Pancreas (tissue), 10 donors: ENCODE measurements around the gene SHISAL1. TPM values are rescaled to one million over a fixed set of nuclear protein-coding genes. Genes with fewer than 3 reads are reported as not detected.
"Not testable (repeated sequence)": the region's sequence is repeated elsewhere in the genome, so short reads cannot be mapped to it uniquely, and the experiment has no call there.

Experiments
- ATAC-seq, 4 donors: fragments of 200-7000 bp; cut with Tn5 transposase; one replicate each; pipeline versions ENCODE4 v1.8.0 to v1.9.1; 2020; ENCODE audit warnings: mild to moderate bottlenecking in 4 of 4, moderate library complexity in 4 of 4
- DNase-seq, 6 donors: peaks; one replicate each; pipeline ENCODE4 v3.0.0-alpha.2; 2020
- FAIRE-seq: peaks from 2 replicates; lab custom pipeline; 2012; peaks lifted over from hg19 to GRCh38; lab: Jason Lieb, UNC
- H3K27ac ChIP-seq, 4 donors: fragments of 200-600 bp; sonication (generic); 1 replicate in 3 of 4; 2 replicates in 1 of 4; pipeline versions ENCODE4 v1.5.0 to v1.8.0; 2020
- H3K27me3 ChIP-seq, 4 donors: fragments of 200-600 bp; one replicate each; pipeline ENCODE4 v1.8.0; 2021
- H3K36me3 ChIP-seq, 3 donors: fragments of 200-600 bp; sonication (generic) in 1 of 3; one replicate each; pipeline versions ENCODE4 v1.5.0 to v1.8.0; 2020 to 2021
- H3K4me1 ChIP-seq, 3 donors: fragments of 200-600 bp; one replicate each; pipeline ENCODE4 v1.8.0; 2021
- H3K4me3 ChIP-seq, 4 donors: fragments of 200-600 bp; sonication (generic) in 2 of 4; one replicate each; pipeline versions ENCODE4 v1.5.0 to v1.8.0; 2020 to 2021
- H3K9me3 ChIP-seq, 4 donors: fragments of 200-600 bp; one replicate each; pipeline ENCODE4 v1.8.0; 2021
- WGBS, 2 donors: extraction: QIAGEN DNeasy Blood & Tissue Kit; methylation state at CpG; one replicate each; pipeline ENCODE4 v1.1.7; 2013; 5-methylcytosine and 5-hydroxymethylcytosine counted together
- intact Hi-C, 3 donors: fragments of 100-400 bp; cut with DNase I; formaldehyde crosslinking; loops; one replicate each; pipeline versions ENCODE4 v1.11.1 to v1.14.2; 2022
- polyA plus RNA-seq, 2 donors: library from polyadenylated mRNA; stranded (reverse); fragments of 200-250 nt; gene quantifications; one replicate each; pipeline ENCODE4 v1.2.3, GENCODE V29; 2013
- total RNA-seq, 6 donors: library from RNA; stranded (reverse); fragmentation: NEBNext Ultra II Directional in 4 of 6; extraction: Animal tissue kit (Norgen Biotek cat#: 25700) in 4 of 6; gene quantifications; one replicate each; pipeline versions ENCODE4 v1.2.1 to v1.2.4, GENCODE V29; 2021 to 2023
- TF ChIP-seq, protein P1 (sequence below), 4 donors: fragments of 200-600 bp; sonication (generic) in 3 of 4; IDR thresholded peaks; one replicate each; pipeline versions ENCODE4 v1.5.0 to v1.8.0; 2021; ENCODE audit warnings: antibody characterized with exemption in 4 of 4
- donor health status: healthy with polysubstance abuse.
- donor health status: DM: no; HTN: no; CAD: no; lungs with moderate emphysema.
- donor health status: DM: no; HTN: no; CAD: no.
- donor health status: control.
- donor health status: control.
- donor health status: Bipolar disorder and iron deficiency.
- donor health status: DM: yes; HTN: yes; CAD: no.
- donor health status: DM: no; HTN: no; CAD: no.
- donor health status: DM: no; HTN: no; CAD: no.
- donor health status: DM: yes; HTN: yes; CAD: no.

SHISAL1 gene
- total and polyA plus RNA-seq, 8 donors = 0.35 to 1.3 (median 0.54) TPM

DNA sequence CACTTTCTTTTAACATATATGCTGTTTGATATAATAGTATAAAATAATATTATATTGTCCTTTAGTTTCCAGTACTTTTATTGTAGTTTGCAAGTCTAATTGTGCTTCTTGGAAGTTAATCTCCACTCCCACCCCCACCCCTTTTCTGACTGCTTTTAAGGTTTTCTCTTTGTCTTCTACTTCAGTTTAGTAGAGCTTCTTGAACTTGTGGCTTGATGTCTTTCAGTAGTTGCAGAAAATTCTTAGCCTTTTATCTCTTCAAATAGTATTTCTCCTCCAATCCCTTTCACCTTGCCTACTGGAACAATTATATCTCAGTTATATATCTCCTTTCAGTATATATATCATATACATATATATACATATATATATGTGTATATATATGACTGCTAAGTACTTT, 75.5 kb downstream of the SHISAL1 start:
- intact Hi-C loops = no loop called here
- Histone ChIP-seq H3K4me1 (no peaks in the 10 kb centered on the region), H3K27ac (no peak overlapping the region), H3K4me3 (no peak overlapping the region), H3K27me3 (no peaks in the 10 kb centered on the region), H3K9me3 (no peaks in the 10 kb centered on the region), H3K36me3 (no peaks in the 10 kb centered on the region)
- no peak for DNase-seq
- no peak for FAIRE-seq
- no peak for ATAC-seq
- TF ChIP-seq, protein P1, sequence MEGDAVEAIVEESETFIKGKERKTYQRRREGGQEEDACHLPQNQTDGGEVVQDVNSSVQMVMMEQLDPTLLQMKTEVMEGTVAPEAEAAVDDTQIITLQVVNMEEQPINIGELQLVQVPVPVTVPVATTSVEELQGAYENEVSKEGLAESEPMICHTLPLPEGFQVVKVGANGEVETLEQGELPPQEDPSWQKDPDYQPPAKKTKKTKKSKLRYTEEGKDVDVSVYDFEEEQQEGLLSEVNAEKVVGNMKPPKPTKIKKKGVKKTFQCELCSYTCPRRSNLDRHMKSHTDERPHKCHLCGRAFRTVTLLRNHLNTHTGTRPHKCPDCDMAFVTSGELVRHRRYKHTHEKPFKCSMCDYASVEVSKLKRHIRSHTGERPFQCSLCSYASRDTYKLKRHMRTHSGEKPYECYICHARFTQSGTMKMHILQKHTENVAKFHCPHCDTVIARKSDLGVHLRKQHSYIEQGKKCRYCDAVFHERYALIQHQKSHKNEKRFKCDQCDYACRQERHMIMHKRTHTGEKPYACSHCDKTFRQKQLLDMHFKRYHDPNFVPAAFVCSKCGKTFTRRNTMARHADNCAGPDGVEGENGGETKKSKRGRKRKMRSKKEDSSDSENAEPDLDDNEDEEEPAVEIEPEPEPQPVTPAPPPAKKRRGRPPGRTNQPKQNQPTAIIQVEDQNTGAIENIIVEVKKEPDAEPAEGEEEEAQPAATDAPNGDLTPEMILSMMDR (IDR thresholded peaks at IDR 0.05) = no peak

DNA sequence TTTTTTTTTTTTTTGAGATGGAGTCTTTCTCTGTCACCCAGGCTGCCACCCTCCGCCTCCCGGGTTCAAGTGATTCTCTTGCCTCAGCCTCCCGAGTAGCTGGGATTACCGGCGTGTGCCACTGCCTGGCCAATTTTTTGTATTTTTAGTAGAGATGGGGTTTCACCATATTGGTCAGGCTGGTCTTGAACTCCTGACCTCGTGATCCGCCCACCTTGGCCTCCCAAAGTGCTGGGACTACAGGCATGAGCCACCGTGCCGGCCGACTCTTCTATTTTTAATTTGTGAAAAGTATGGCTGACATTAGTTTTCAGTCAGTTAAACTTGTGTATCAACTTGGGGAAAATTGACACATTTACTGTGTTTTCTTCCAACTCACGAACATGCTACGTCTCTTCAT, 78.4 kb downstream of the SHISAL1 start:
- 87 to 95% methylated on average over 12 of the region's 12 CpGs for WGBS, 2 donors
- H3K4me3 ChIP-seq, ATAC-seq, FAIRE-seq, H3K36me3 ChIP-seq, H3K4me1 ChIP-seq, DNase-seq, H3K27ac ChIP-seq, intact Hi-C loops, H3K27me3 ChIP-seq, H3K9me3 ChIP-seq: not testable (repeated sequence)

DNA sequence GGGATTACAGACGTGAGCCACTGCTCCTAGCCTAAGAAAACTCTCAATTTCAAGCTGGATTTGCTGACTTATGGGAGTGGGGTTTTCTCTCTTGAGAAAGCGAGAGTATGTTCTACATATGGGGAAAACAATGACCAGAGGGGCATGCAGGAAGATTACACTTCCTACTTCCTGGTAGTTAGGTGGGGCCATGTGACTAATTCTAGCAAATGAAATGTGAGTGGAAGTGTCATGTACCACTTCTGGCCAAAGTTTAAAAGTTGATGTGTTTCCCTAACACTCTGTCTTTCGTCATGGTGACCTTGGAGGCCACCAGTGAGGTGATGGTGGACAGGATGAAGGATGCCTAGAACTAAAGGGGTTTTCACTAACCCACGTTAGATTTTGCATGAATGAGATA, 81.5 kb downstream of the SHISAL1 start:
- intact Hi-C loops = no loop called here
- Histone ChIP-seq H3K4me3 (no peak overlapping the region), H3K27me3 (no peaks in the 10 kb centered on the region), H3K36me3 (no peaks in the 10 kb centered on the region), H3K27ac (no peak overlapping the region), H3K4me1 (no peaks in the 10 kb centered on the region), H3K9me3 (no peaks in the 10 kb centered on the region)
- no peak for ATAC-seq
- 56 to 59% methylated on average over 4 of the region's 4 CpGs for WGBS, 2 donors
- FAIRE-seq = no peak
- TF ChIP-seq, protein P1 (IDR thresholded peaks at IDR 0.05) = no peak
- no peak for DNase-seq

DNA sequence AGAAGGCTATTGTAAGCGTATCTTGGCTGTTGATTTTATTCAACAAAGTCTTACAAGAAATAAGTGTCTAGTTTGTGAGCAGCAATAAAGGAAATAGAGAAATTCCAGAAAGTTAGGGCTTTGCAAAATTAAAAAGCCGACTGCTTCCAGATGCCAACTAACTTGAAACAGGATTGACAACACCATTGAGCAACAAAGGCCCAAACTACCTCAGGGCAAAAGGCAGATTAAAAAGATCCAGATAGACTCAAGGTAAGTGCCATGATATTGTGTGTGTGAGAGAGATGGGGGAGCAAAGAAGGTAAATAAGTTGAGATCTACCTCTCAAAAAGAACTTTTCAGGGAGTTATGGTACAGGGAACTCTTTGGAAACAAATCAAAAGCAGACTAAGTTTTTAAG, 82.9 kb downstream of the SHISAL1 start:
- FAIRE-seq (no peak), ATAC-seq (no peak), DNase-seq (no peak)
- WGBS, 2 donors = 63 to 84% methylated on average over 2 of the region's 2 CpGs
- no peaks in the 10 kb centered on the region for H3K36me3 ChIP-seq
- intact Hi-C loops = no loop called here
- no peaks in the 10 kb centered on the region for H3K9me3 ChIP-seq
- H3K4me1 ChIP-seq = no peaks in the 10 kb centered on the region
- TF ChIP-seq, protein P1 (IDR thresholded peaks at IDR 0.05) = no peak
- no peak overlapping the region for H3K27ac ChIP-seq
- H3K4me3 ChIP-seq = no peak overlapping the region
- H3K27me3 ChIP-seq = no peaks in the 10 kb centered on the region

DNA sequence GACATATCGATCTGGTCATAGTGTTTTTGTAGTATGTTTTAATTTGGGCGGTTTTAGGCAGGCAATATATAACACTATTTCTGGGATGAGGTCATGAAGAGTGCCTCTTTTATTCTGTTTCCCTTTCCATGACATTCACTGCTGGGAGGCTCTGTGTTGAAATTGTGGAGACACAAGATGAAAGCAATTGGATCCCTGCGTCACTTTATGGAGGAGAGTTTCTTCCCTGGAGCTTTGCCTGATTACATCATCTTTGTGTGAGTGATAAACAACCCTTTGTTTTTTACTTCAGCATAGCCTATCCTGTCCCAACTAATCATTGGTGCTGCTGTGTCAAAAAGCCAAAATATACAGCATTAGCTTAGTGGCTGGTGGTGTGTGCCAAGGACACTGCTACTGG, 83.4 kb downstream of the SHISAL1 start:
- no peaks in the 10 kb centered on the region for H3K4me1 ChIP-seq
- ATAC-seq = no peak
- DNase-seq = no peak
- H3K27me3 ChIP-seq = no peaks in the 10 kb centered on the region
- 75 to 87% methylated on average over 3 of the region's 3 CpGs for WGBS, 2 donors
- H3K36me3 ChIP-seq = no peaks in the 10 kb centered on the region
- H3K27ac ChIP-seq = no peak overlapping the region
- no peaks in the 10 kb centered on the region for H3K9me3 ChIP-seq
- H3K4me3 ChIP-seq = no peak overlapping the region
- TF ChIP-seq, protein P1 (IDR thresholded peaks at IDR 0.05) = no peak
- no peak for FAIRE-seq
- intact Hi-C loops = no loop called here

DNA sequence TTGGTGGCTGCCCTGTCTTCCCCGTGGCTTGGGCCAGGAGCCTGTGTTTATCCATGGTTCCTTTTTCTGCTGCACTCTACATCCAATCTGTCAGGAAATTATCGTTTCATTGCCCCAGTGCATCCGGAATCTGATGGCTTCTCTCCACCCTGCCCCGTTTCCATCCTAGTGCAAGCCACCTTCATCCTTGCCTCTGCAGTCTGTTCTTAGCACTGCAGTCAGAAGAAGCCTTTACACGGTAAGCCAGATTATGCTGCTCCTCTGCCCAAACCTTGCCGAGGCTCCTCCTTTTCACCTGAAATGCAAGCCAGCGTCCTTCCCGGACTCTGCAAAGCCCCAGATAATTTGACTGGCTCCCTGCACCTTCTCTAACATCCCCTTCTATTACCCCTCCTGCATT, 86.9 kb downstream of the SHISAL1 start:
- 53 to 65% methylated on average over 8 of the region's 8 CpGs for WGBS, 2 donors
- H3K9me3 ChIP-seq = no peaks in the 10 kb centered on the region
- DNase-seq = no peak
- TF ChIP-seq, protein P1 (IDR thresholded peaks at IDR 0.05) = no peak
- ATAC-seq = no peak
- FAIRE-seq = no peak
- no peak overlapping the region for H3K27ac ChIP-seq
- H3K4me1 ChIP-seq = no peaks in the 10 kb centered on the region
- H3K27me3 ChIP-seq = no peaks in the 10 kb centered on the region
- intact Hi-C loops = no loop called here
- H3K4me3 ChIP-seq = no peak overlapping the region
- H3K36me3 ChIP-seq = no peaks in the 10 kb centered on the region
